Mesendoderm (in vitro differentiated cells): Measurements from ENCODE around the gene GPT2.

Experiments used
- DNase-seq: peaks from one replicate; pipeline ENCODE4 v3.0.0; 2013
- H2AK5ac ChIP-seq: 2 replicates; pipeline ENCODE4 v1.6.1; 2013; ENCODE audit warnings: low read length, inconsistent platforms
- H2BK120ac ChIP-seq: 2 replicates; pipeline ENCODE4 v1.6.1; 2013; ENCODE audit warnings: low read depth, mild to moderate bottlenecking, low read length, moderate library complexity, mixed read lengths
- H2BK15ac ChIP-seq: replicated peaks from 2 replicates; pipeline ENCODE4 v1.6.1; 2013; ENCODE audit warnings: low read depth, mild to moderate bottlenecking, moderate library complexity
- H2BK5ac ChIP-seq: 2 replicates; pipeline ENCODE4 v1.6.1; 2013; ENCODE audit warnings: low read length, inconsistent platforms
- H3K18ac ChIP-seq: 2 replicates; pipeline ENCODE4 v1.6.1; 2013; ENCODE audit warnings: mild to moderate bottlenecking, low read length, mixed read lengths
- H3K23ac ChIP-seq: one replicate; pipeline ENCODE4 v1.6.1; 2013; ENCODE audit warnings: low read length
- H3K27ac ChIP-seq: 2 replicates; pipeline ENCODE4 v1.5.1; 2013; ENCODE audit warnings: low read depth, mild to moderate bottlenecking, inconsistent platforms, low read length, moderate library complexity
- H3K27me3 ChIP-seq: 2 replicates; pipeline ENCODE4 v1.6.1; 2013; ENCODE audit warnings: low read length, control low read depth, mild to moderate bottlenecking, inconsistent platforms; ENCODE audit not compliant: insufficient read depth, poor library complexity
- H3K36me3 ChIP-seq: 2 replicates; pipeline ENCODE4 v1.6.1; 2013; ENCODE audit warnings: low read length, inconsistent platforms; ENCODE audit not compliant: control insufficient read depth, insufficient read depth
- H3K4ac ChIP-seq: one replicate; pipeline ENCODE4 v1.6.1; 2013; ENCODE audit warnings: low read depth, mild to moderate bottlenecking, low read length, moderate library complexity
- H3K4me1 ChIP-seq: 2 replicates; pipeline ENCODE4 v1.6.1; 2013; ENCODE audit warnings: low read depth, low read length, inconsistent platforms; ENCODE audit not compliant: control insufficient read depth
- H3K4me2 ChIP-seq: 2 replicates; pipeline ENCODE4 v1.6.1; 2013; ENCODE audit warnings: low read length
- H3K4me3 ChIP-seq: 2 replicates; pipeline ENCODE4 v1.5.1; 2013; ENCODE audit warnings: mild to moderate bottlenecking, low read length
- H3K56ac ChIP-seq: one replicate; pipeline ENCODE4 v1.6.1; 2013; ENCODE audit warnings: low read length
- H3K79me1 ChIP-seq: 2 replicates; pipeline ENCODE4 v1.6.1; 2013; ENCODE audit warnings: low read length, inconsistent platforms
- H3K79me2 ChIP-seq: 2 replicates; pipeline ENCODE4 v1.6.1; 2013; ENCODE audit warnings: mild to moderate bottlenecking, low read length; ENCODE audit not compliant: control insufficient read depth, insufficient read depth
- H3K9ac ChIP-seq: 2 replicates; pipeline ENCODE4 v1.6.1; 2013; ENCODE audit warnings: low read length, inconsistent platforms
- H4K5ac ChIP-seq: one replicate; pipeline ENCODE4 v1.6.1; 2013; ENCODE audit warnings: low read length
- H4K8ac ChIP-seq: one replicate; pipeline ENCODE4 v1.6.1; 2013; ENCODE audit warnings: low read depth, mild to moderate bottlenecking, control low read depth, low read length, moderate library complexity
- WGBS: extraction: QIAGEN DNeasy Blood & Tissue Kit; methylation state at CpG from one replicate; pipeline ENCODE4 v1.1.7; 2013; ENCODE audit warnings: low lambda C conversion rate, missing lambda C conversion rate; ENCODE audit not compliant: insufficient coverage; ENCODE audit errors: extremely low coverage; 5-methylcytosine and 5-hydroxymethylcytosine counted together

GPT2 gene

DNA sequence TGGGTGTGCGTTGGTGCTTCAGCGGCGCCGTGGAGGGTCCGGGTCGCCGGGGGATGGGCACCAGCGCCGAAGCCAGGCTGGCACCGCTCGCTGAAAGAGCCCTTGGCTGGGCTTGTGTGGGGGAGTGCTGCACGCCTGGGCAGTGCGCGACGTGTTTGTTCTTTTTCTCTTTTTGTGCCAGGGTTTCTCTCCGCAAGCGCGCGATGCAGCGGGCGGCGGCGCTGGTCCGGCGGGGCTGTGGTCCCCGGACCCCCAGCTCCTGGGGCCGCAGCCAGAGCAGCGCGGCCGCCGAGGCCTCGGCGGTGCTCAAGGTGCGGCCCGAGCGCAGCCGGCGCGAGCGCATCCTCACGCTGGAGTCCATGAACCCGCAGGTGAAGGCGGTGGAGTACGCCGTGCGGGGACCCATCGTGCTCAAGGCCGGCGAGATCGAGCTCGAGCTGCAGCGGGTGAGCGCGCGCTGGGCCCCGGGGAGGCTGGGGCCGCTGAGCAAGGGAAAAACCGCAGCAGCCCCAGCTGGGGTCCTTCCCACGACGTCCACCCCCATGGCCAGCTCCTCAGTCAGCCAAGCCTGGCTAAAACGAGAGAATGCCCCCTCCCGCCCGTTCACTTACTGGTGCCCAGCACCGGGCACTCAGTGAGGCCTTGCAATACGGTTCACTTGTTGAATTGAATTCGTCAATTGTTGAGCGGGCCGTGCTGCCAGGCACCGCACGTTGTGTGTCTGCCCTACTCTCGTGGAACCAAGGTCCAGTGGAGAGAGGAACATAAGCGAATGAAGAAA, 541 bp downstream of the GPT2 start:
- peak; percentile 36 for DNase-seq
- WGBS, result no CpG with 5 or more reads among the region's 72 CpGs

DNA sequence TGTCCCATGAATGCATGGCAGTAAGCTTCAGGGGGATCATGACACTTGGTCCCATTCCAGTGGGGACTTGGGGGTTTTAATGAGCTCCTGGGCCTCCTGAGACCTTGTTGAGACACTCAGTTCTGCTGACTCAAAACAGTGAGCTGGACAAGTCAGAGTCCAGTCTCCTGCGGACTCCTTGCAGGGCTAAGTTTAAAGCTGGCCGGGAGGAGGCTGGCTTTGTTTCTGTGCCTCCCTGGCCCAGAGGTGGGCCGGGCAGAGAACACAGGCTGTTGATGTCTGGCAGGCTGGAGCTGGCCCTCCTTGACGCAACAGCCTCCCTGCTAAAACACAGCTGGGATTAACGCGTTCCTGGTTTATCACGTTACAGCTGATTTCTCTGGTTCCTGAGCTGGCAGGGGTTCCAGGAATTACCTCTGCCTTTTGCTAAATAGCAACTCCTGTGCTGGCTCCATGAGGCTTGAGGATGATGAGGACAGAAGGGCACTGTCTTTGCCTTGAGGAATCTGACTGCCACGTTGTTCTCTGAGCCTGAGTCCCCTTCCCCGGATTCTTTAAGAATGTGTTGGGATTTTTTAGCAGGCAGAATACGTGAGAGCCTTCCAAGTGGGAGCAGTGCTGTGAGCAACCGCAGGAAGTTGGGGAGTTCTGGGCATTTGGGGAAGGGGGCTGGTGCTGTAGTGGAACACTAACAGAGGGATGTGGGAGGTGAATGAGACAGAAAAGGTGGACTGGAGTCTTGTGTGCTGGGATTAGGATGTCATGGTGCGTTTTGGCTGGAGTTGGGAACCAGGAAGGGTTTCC, 2.0 kb downstream of the GPT2 start:
- H3K79me1 ChIP-seq, result peaks cover 20% of the 10 kb centered on the region
- H3K27ac ChIP-seq, result peak overlapping the region; percentile 19
- peak overlapping the region; percentile 11 for H3K4me2 ChIP-seq
- peaks cover 48% of the 10 kb centered on the region for H3K79me2 ChIP-seq
- H3K9ac ChIP-seq, result peak overlapping the region; percentile 21
- no peaks in the 10 kb centered on the region for H3K27me3 ChIP-seq
- no peak overlapping the region for H2BK15ac ChIP-seq
- H3K4me3 ChIP-seq, result no peak overlapping the region
- H3K56ac ChIP-seq, result peak overlapping the region; percentile 69
- H3K4me1 ChIP-seq, result peaks cover 15% of the 10 kb centered on the region
- no peak overlapping the region for H3K4ac ChIP-seq
- H4K8ac ChIP-seq, result no peak overlapping the region
- WGBS, result no CpG with 5 or more reads among the region's 12 CpGs
- H2AK5ac ChIP-seq, result peak overlapping the region; percentile 7
- H3K36me3 ChIP-seq, result no peaks in the 10 kb centered on the region
- peak; percentile 92 for DNase-seq
- no peak overlapping the region for H4K5ac ChIP-seq
- H2BK5ac ChIP-seq, result no peak overlapping the region
- H3K18ac ChIP-seq, result peak overlapping the region; percentile 71
- H2BK120ac ChIP-seq, result no peak overlapping the region
- no peak overlapping the region for H3K23ac ChIP-seq

More for the DNA sequence above, 541 bp downstream of the GPT2 start:
- no peak overlapping the region for H2BK120ac ChIP-seq
- H2BK15ac ChIP-seq, result no peak overlapping the region
- peak overlapping the region; percentile 33 for H3K18ac ChIP-seq
- no peaks in the 10 kb centered on the region for H3K27me3 ChIP-seq
- H3K79me1 ChIP-seq, result peaks cover 14% of the 10 kb centered on the region
- H3K4me2 ChIP-seq, result peak overlapping the region; percentile 24
- H4K8ac ChIP-seq, result no peak overlapping the region
- H3K23ac ChIP-seq, result peak overlapping the region; percentile 70
- H3K79me2 ChIP-seq, result peaks cover 40% of the 10 kb centered on the region
- peaks cover 19% of the 10 kb centered on the region for H3K4me1 ChIP-seq
- no peak overlapping the region for H2BK5ac ChIP-seq
- H4K5ac ChIP-seq, result no peak overlapping the region
- peak overlapping the region; percentile 59 for H3K27ac ChIP-seq
- H3K4me3 ChIP-seq, result peak overlapping the region; percentile 92
- H3K9ac ChIP-seq, result peak overlapping the region; percentile 77
- H2AK5ac ChIP-seq, result no peak overlapping the region
- H3K56ac ChIP-seq, result peak overlapping the region; percentile 95
- no peaks in the 10 kb centered on the region for H3K36me3 ChIP-seq
- peak overlapping the region; percentile 70 for H3K4ac ChIP-seq

DNA sequence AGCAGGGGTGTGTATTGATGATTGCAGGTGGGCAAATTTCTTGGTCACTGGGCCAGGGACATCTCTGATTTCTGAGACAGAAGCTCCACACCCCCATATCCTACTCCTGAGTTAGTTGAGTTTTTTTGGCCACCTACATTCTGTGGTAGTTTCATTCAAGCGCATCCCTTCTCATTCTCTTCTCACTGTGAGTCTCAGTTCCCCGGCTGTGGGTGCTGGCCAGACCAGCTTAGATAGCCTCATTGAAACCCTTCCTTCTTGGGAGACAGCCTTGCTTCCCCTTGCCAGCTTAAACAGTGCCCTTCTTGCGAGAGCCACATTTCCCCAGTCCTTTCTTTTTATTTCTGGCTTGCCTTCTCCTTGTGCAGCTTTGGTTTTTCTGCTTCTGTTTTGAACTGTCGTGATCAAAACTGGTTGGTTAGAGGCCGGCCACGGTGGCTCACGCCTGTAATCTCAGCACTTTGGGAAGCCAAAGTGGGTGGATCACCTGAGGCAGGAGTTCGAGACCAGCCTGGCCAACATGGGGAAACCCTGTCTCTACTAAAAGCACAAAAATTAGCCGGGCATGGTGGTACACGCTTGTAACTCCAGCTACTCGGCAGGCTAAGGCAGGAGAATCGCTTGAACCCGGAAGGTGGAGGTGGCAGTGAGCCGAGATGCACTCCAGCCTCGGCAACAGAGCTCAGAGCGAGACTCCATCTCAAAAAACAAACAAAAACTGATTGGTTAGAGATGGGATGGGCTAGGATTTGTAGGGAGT, 2.8 kb downstream of the GPT2 start:
- Histone ChIP-seq H3K27ac (no peak overlapping the region), H3K4me2 (peak overlapping the region; percentile 11), H3K27me3 (no peaks in the 10 kb centered on the region), H3K4ac (no peak overlapping the region), H3K4me3 (no peak overlapping the region), H3K18ac (no peak overlapping the region), H3K23ac (no peak overlapping the region), H4K8ac (no peak overlapping the region), H3K4me1 (peaks cover 15% of the 10 kb centered on the region), H3K79me2 (peaks cover 52% of the 10 kb centered on the region), H4K5ac (no peak overlapping the region), H3K9ac (peak overlapping the region; percentile 21), H2BK5ac (no peak overlapping the region), H2AK5ac (no peak overlapping the region), H2BK120ac (no peak overlapping the region), H2BK15ac (no peak overlapping the region), H3K56ac (peak overlapping the region; percentile 2), H3K36me3 (no peaks in the 10 kb centered on the region), H3K79me1 (peaks cover 20% of the 10 kb centered on the region)
- no peak for DNase-seq
- no CpG with 5 or more reads among the region's 16 CpGs for WGBS

DNA sequence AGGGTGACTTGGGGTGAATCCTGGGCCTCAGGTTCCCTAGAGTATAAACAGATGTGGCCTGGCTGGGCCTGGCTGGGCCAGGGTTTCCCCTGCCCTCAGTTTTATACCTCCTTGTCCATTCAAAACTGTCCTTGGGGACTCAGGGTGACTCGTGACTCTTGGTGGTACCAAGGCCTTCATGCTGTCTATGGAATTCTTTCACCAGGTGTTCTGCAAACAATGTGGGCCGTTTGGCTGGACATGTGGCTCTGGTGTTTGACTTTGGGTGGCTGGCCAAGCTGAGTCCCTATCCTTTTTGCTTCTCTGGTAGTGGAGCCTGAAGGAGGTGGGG, 3.3 kb downstream of the GPT2 start:
- no peak overlapping the region for H3K9ac ChIP-seq
- H3K27ac ChIP-seq, result no peak overlapping the region
- no peak overlapping the region for H4K5ac ChIP-seq
- no peaks in the 10 kb centered on the region for H3K36me3 ChIP-seq
- no CpG with 5 or more reads among the region's 2 CpGs for WGBS
- no peak overlapping the region for H3K4me3 ChIP-seq
- no peak overlapping the region for H3K4ac ChIP-seq
- peak overlapping the region; percentile 2 for H3K56ac ChIP-seq
- peaks cover 15% of the 10 kb centered on the region for H3K4me1 ChIP-seq
- no peak overlapping the region for H3K18ac ChIP-seq
- H2BK15ac ChIP-seq, result no peak overlapping the region
- H4K8ac ChIP-seq, result no peak overlapping the region
- H3K27me3 ChIP-seq, result no peaks in the 10 kb centered on the region
- H3K4me2 ChIP-seq, result no peak overlapping the region
- H3K23ac ChIP-seq, result no peak overlapping the region
- H2BK5ac ChIP-seq, result no peak overlapping the region
- H2AK5ac ChIP-seq, result no peak overlapping the region
- H3K79me2 ChIP-seq, result peaks cover 56% of the 10 kb centered on the region
- H3K79me1 ChIP-seq, result peaks cover 21% of the 10 kb centered on the region
- no peak for DNase-seq
- H2BK120ac ChIP-seq, result no peak overlapping the region

DNA sequence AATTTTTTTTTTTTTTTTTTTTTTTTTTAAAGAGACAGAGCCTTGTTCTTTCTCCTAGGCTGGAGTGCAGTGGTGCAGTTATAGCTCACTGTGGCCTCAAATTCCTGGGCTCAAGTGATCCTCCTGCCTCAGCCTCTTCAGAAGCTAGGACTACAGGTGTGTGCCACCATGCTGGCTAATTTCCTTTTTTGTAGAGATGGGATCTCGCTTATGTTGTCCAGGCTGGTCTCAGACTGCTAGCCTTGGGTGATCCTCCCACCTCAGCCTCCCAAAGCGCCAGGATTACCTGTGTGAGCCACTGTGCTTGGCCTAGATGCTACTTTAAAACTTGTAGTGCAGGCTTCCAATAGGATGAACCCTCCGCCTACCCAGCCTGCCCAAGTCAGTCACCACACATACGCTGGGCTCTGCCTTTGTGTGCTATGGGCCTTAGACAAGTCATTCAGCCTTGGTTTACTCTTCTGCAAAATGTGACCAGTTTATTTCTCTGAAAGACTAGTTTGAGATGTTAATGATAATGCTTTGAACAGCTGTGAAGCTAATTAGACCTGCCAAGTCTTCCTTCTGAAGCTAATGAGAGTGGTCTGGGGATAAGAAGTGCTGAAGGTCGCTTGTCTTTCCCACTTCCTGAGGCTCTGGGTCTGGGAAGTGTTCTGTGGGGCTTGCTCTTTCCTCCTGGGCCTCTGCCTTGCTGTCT, 5.2 kb downstream of the GPT2 start:
- Histone ChIP-seq H3K27me3 (no peaks in the 10 kb centered on the region), H3K36me3 (no peaks in the 10 kb centered on the region), H3K4me1 (peaks cover 8% of the 10 kb centered on the region), H3K23ac (no peak overlapping the region), H2AK5ac (no peak overlapping the region), H2BK120ac (no peak overlapping the region), H4K5ac (no peak overlapping the region), H3K4me2 (no peak overlapping the region), H3K4me3 (no peak overlapping the region), H3K9ac (no peak overlapping the region), H3K79me2 (peaks cover 67% of the 10 kb centered on the region), H2BK5ac (no peak overlapping the region), H2BK15ac (no peak overlapping the region), H3K4ac (no peak overlapping the region), H3K79me1 (peaks cover 27% of the 10 kb centered on the region), H3K18ac (no peak overlapping the region), H4K8ac (no peak overlapping the region), H3K56ac (no peak overlapping the region), H3K27ac (no peak overlapping the region)
- DNase-seq, result no peak
- WGBS, result no CpG with 5 or more reads among the region's 5 CpGs
